Stimulated activated CD4-positive, alpha-beta T cell treated with anti-CD3 and anti-CD28 coated beads, TNF-alpha, amount 100 ng/mL, for 48 hours (primary cell): ENCODE data around the gene MED12L.

Source experiments
- DNase-seq, 3 donors: peaks; one replicate each; pipeline ENCODE4 v3.0.0-alpha.2; 2020; ENCODE audit warnings: low read depth in 3 of 3

MED12L gene

GRCh38 chr3:151318313-151318712 is 232.8 kb downstream of the MED12L start:
- no peak for DNase-seq

DNA sequence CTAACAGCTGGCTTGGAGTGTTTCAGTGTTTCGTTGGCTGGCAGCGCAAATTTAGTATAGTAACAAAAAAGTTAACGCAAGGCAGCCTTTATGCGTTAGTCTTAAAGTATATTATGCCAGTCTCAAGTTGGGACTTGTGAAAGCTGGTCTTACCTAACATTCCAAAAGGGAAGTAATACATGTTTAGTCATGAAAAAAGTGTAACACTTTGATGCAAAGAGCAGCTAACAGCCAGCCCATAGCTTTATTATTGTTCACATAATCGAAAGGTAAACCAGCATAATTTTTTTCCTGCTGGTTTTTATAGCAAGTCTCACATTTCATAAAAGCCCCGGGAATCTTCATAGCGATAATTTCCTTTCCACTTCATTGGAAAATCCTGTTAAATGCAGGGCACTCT is 233.5 kb downstream of the MED12L start:
- DNase-seq, result no peak

DNA sequence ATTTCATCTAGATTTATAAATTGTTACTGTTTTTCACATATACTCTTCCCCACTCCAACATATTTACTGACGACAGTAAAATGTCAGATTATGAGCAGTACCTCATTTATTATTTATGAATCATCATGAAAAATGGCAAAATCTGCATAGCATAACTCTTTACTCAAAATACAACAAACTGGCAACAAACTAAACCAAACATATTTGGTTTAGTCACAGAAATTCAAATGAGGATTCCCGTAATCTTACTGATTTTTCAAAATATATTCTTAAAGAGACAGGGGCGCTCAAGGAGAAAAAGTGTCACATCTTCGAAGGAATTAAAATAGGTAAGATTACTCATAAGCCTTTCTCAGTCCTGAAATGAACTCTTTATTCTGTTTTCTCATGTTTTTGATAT is 234.2 kb downstream of the MED12L start:
- no peak for DNase-seq

DNA sequence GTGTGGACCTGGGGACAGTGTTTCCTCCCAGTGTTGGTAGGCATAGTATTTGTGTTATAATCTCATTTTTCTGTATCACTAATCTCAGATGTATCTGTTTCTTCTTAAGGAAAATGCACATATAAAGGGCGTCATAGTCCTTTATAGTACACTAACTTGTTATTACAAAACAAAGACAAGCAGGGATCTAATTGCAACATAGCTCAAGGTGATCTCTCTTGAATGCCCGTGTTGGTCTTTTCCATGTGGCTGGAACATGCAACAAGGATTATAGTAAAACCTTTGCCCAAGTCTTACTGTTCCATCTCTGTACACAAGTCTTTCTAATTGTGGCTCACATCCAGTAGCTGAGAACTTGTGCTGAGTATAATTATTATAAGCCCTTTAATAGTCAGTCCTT is 234.7 kb downstream of the MED12L start:
- no peak for DNase-seq

DNA sequence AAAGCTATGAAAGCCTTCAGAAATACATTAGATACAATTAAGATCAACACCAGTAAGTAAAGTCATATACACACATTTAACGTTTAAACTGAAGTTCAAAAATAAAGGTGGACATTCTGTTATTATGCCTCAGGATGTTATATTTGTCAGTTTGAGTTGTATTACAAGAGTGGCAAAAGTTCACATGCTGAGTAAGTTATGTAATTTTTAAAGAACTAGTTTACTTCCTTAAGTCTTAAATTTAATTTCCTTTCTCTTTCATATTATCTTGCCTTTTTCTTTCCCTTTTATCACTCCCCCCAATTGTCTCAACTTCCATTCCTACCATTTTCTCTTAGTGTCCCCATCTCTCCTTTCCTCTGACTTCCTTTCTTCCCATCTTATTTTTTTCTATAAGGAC is 236.1 kb downstream of the MED12L start:
- no peak for DNase-seq

GRCh38 chr3:151322511-151322910 is 237.0 kb downstream of the MED12L start:
- no peak for DNase-seq

DNA sequence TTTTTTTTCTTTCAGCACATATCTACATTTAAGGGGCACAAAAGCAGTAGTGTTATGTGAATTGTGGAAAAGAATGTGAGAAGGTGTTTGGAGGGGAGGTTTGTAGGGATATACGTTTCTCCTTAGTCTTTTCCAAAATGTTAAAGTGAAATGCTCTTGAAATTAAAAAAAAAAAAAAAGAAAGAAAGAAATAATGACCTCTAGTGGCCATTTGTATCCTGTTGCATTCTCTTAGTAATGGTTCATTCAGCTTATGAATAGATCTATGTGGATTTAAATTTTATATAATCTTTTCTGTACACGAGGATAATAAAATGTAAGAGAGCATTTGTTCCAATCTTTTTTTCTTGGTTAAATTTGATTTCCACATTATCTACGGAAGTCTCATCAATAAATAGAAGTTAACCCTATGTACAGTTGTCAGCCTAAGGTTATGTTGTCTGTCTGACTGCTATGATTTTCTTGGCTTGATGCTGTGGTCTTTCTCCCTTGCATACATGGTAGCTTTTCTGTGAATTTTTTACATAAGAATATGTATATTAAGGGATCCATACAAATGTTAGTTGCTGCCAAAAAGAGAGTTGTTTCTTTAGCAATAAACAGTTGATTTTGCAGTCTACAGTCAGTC is 242.2 kb downstream of the MED12L start:
- no peak for DNase-seq

GRCh38 chr3:151328298-151328995 is 243.0 kb downstream of the MED12L start:
- no peak for DNase-seq

- DNase-seq, result no peak
Observed at GRCh38 chr3:151329363-151329762, 243.9 kb downstream of the MED12L start, which contains the start of gene P2RY13. TSS of gene P2RY13 (minus strand) at chr3:151329549. CDS start at chr3:151329528, 21 bp downstream.

DNA sequence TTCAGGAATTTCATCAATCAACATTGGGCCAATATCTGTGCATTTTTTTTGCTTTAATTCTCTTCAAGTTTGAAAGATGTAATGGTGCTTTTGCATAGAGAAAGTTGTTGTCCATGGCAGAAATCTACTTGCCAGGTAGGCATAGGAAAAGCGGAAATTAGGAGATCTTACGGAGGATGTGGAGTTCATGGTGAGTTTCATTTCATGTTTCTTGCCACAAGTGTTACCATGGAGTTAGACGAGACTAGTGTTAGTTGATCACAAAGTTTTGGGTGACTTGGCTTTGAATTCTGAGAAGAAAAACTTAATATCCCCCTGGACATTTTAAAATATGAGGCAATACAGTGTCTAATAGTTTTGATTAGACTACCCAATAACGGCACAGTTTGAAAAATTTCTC is 244.9 kb downstream of the MED12L start:
- no peak for DNase-seq

DNA sequence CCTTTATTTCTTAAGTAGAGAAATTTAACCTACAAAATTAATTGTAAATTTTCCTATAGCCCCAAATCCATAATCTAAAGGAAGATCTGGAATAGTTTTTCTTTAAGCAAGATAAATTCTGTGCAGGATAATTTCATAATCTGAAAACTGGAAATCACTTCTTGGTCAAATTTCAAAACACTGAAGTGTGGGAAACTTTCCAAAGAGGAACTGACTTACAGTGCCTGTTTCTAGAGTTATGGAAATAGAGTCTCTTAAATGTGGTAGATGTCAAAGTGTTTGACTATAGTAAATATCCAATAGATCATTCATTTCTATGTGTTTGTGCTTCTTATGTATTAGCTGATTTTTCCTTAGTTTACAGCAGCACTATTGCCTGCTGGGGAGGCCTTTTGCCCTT is 245.4 kb downstream of the MED12L start:
- DNase-seq, result no peak

GRCh38 chr3:151331696-151332095 is 246.2 kb downstream of the MED12L start:
- DNase-seq, result no peak

GRCh38 chr3:151345859-151346258 is 260.4 kb downstream of the MED12L start:
- no peak for DNase-seq

DNA sequence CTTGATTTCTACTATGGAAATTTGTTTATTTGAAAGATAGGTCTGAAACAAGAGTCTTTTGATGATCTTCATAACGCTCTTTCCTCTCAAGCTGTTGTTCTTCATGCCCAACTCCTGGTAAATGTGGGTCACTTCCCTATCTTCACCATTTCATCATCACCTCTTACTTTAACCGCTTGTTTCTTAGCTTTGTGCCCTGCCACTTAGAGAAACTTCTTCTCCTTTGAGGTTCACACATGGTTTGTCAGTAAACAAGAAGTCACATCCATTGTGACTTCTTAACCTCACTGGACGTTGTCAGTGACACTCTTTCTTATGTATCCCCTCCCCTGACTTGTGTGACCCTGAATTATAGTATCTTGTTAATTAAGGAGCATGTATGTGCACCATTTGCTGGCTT is 260.8 kb downstream of the MED12L start:
- DNase-seq, result no peak

- DNase-seq, result no peak
Observed at GRCh38 chr3:151347432-151347831, 262.0 kb downstream of the MED12L start.

- DNase-seq, result no peak
Observed at GRCh38 chr3:151350656-151351055, 265.2 kb downstream of the MED12L start.

DNA sequence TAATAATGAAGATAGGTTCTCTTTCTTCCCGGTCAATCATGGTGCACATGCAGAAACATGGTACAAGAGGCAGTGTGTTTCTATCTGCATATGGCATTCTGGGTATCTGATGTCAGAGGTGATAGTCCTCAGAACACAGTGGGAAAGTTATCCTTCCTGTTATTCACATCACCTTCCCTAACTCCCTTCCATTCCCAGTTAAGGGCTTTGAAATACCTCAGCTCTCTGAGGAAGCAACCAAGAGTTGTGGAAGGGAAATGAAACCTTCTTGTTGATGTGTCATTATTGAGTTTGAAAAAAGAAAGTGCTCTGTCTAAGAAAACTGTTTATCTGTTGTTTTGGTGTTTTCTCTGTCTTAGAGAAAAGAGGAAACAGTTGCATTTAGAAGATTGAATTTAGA is 265.8 kb downstream of the MED12L start:
- no peak for DNase-seq

- DNase-seq, result no peak
Observed at GRCh38 chr3:151351648-151352047, 266.2 kb downstream of the MED12L start.

- DNase-seq, result no peak
Observed at GRCh38 chr3:151356794-151357462, 271.5 kb downstream of the MED12L start.

- DNase-seq, result no peak
Observed at GRCh38 chr3:151357463-151357850, 272.0 kb downstream of the MED12L start.

DNA sequence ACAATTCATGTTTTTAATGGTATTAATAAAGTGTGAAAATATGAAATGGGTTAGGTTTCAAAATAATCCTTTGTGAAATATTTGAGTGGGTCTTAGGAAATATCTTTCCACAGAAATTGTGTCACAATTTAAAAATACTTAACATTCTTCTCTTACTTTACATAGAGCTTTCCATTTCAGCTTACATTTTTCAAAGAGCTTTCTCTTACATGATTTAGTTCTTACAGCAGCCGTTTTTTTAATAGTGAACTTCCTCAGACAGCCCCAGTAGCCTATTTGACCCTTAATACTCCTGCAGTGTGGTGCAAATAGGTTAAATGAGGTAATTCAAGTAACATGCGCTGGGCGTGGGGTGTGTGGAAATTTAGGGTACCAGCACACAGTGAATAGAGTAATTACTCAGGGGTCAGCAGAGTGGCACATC is 277.3 kb downstream of the MED12L start:
- DNase-seq, result no peak

- no peak for DNase-seq
Observed at GRCh38 chr3:151366993-151367392, 281.5 kb downstream of the MED12L start.

GRCh38 chr3:151367448-151367847 is 282.0 kb downstream of the MED12L start:
- no peak for DNase-seq
